Measurements from ENCODE around the gene FOXL3. TPM values are rescaled to one million over a fixed set of nuclear protein-coding genes. Genes with fewer than 3 reads are reported as not detected.

FOXL3 gene
- total RNA-seq, 2 donors from 2014 or later = not detected

- Histone ChIP-seq H3K4me3 (no peak overlapping the region), H3K9me3 (no peaks in the 10 kb centered on the region), H3K4me1 (replicated peaks) (no peaks in the 10 kb centered on the region), H3K27me3 (replicated peaks; ENCODE audit: insufficient read depth) (peaks cover 29% of the 10 kb centered on the region), H3K36me3 (no peaks in the 10 kb centered on the region), H3K27ac (no peak overlapping the region)
- TF ChIP-seq POLR2A (IDR thresholded peaks at IDR 0.05) (no peak), CTCF (IDR thresholded peaks at IDR 0.05) (no peak), POLR2AphosphoS5 (IDR thresholded peaks at IDR 0.05) (no peak)
- 87% methylated on average over 18 of the region's 18 CpGs for WGBS
- DNase-seq (ENCODE audit: low spot score) = no peak
- intact Hi-C loops (cut with DNase I) = no loop called here
Observed at GRCh38 chr7:286266-286665, 3.7 kb upstream of the FOXL3 start.

DNA sequence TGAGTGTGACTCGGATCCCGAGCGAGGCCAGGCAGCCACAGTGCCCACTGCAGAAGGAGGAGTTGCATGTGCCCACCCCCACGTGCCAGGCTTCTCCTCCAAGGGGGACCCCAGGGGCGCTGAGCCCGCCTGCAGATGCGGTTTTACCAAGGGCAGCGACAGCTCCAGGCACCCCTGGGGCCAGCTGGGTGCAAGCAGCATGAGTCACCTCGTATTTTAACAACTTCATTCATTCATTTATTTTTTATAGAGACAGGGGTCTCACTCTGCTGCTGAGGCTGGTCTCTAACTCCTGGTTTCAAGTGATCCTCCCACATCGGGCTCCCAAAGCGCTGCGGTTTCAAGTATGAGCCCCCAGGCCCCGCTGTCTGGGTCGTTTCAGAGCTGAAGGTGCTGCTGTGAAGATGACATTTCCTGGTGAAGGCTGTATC, 1.3 kb upstream of the FOXL3 start:
- H3K9me3 ChIP-seq = no peaks in the 10 kb centered on the region
- no peak overlapping the region for H3K4me3 ChIP-seq
- 73% methylated on average over 14 of the region's 14 CpGs for WGBS
- H3K4me1 ChIP-seq (replicated peaks) = no peaks in the 10 kb centered on the region
- H3K27ac ChIP-seq = no peak overlapping the region
- TF ChIP-seq CTCF (IDR thresholded peaks at IDR 0.05) = no peak
- no peak for TF ChIP-seq POLR2AphosphoS5 (IDR thresholded peaks at IDR 0.05)
- TF ChIP-seq POLR2A (IDR thresholded peaks at IDR 0.05) = no peak
- H3K36me3 ChIP-seq = no peaks in the 10 kb centered on the region
- H3K27me3 ChIP-seq (replicated peaks; ENCODE audit: insufficient read depth) = peaks cover 29% of the 10 kb centered on the region
- intact Hi-C loops (cut with DNase I) = no loop called here
- DNase-seq (ENCODE audit: low spot score) = no peak

- no peak overlapping the region for H3K4me3 ChIP-seq
- 10% methylated on average over 46 of the region's 46 CpGs for WGBS
- intact Hi-C loops (cut with DNase I) = no loop called here
- no peaks in the 10 kb centered on the region for H3K36me3 ChIP-seq
- H3K4me1 ChIP-seq (replicated peaks) = no peaks in the 10 kb centered on the region
- no peak for DNase-seq (ENCODE audit: low spot score)
- peaks cover 29% of the 10 kb centered on the region for H3K27me3 ChIP-seq (replicated peaks; ENCODE audit: insufficient read depth)
- H3K27ac ChIP-seq = no peak overlapping the region
- H3K9me3 ChIP-seq = no peaks in the 10 kb centered on the region
- TF ChIP-seq POLR2AphosphoS5 (IDR thresholded peaks at IDR 0.05) = no peak
- TF ChIP-seq CTCF (IDR thresholded peaks at IDR 0.05) = no peak
- no peak for TF ChIP-seq POLR2A (IDR thresholded peaks at IDR 0.05)
Observed at GRCh38 chr7:289209-289755, 688 bp upstream of the FOXL3 start.

DNA sequence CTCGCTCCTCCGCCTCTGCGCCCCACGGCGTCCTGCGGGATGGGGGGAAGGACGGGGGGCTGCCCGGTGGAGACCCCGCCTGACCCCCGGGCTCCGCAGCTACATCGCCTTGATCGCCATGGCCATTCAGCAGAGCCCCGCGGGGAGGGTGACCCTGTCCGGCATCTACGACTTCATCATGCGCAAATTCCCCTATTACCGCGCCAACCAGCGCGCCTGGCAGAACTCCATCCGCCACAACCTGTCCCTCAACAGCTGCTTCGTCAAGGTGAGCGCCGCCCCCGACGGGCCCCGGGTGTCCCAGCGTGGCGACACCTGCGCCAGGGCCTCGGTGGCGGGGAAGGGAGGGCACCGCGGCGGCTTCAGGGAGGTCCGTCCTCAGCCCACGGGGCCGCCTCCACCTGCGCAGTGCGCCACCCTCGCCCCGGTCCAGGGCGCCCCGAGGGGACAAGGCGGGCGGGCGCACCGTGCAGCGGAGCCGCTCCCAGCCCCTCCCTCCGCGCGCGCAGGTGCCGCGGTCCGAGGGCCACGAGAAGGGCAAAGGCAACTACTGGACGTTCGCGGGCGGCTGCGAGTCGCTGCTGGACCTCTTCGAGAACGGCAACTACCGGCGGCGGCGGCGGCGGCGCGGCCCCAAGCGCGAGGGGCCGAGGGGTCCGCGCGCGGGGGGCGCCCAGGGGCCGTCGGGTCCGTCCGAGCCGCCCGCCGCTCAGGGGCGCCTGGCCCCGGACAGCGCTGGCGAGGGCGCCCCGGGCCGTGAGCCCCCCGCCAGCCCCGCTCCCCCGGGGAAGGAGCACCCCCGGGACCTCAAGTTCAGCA, 793 bp downstream of the FOXL3 start:
- no peak for DNase-seq (ENCODE audit: low spot score)
- Histone ChIP-seq H3K27ac (no peak overlapping the region), H3K9me3 (no peaks in the 10 kb centered on the region), H3K36me3 (no peaks in the 10 kb centered on the region), H3K4me1 (replicated peaks) (no peaks in the 10 kb centered on the region), H3K4me3 (no peak overlapping the region), H3K27me3 (replicated peaks; ENCODE audit: insufficient read depth) (peaks cover 22% of the 10 kb centered on the region)
- no peak for TF ChIP-seq CTCF (IDR thresholded peaks at IDR 0.05)
- WGBS = 15% methylated on average over 20 of the region's 102 CpGs
- intact Hi-C loops (cut with DNase I) = no loop called here
